Measurements from ENCODE around the gene MPP2.

- no peak for TF ChIP-seq CTCF (conservative IDR thresholded peaks at IDR 0.05; ENCODE audit: low read length)
- no peak for TF ChIP-seq EZH2phosphoT487 (IDR thresholded peaks at IDR 0.05; ENCODE audit: borderline replicate concordance, low read depth, low read length)
These were observed 6.2 kb upstream of the MPP2 start for GRCh38 chr17:43913584-43913983.
